Right lobe of liver (tissue), 4 donors: Measurements from ENCODE around the gene SCMH1.

ENCODE experiments used
- POLR2A ChIP-seq: fragments of 450-650 bp; IDR thresholded peaks from one replicate; pipeline ENCODE4 v1.6.1; 2017; ENCODE audit warnings: antibody characterized with exemption, mild to moderate bottlenecking
- TF ChIP-seq, protein P1 (sequence below), 4 donors: fragments of 200-600 bp in 3 of 4; fragments of 450-650 bp in 1 of 4; IDR thresholded peaks; one replicate each; pipeline versions ENCODE4 v1.5.1 to v1.8.0; 2016 to 2022; ENCODE audit warnings: antibody characterized with exemption in 4 of 4, mild to moderate bottlenecking in 2 of 4
- donor health status: DM: no; HTN: no; CAD: no.
- donor health status: DM: no; HTN: no; CAD: no.
- donor health status: DM: no; HTN: yes; CAD: no.

DNA sequence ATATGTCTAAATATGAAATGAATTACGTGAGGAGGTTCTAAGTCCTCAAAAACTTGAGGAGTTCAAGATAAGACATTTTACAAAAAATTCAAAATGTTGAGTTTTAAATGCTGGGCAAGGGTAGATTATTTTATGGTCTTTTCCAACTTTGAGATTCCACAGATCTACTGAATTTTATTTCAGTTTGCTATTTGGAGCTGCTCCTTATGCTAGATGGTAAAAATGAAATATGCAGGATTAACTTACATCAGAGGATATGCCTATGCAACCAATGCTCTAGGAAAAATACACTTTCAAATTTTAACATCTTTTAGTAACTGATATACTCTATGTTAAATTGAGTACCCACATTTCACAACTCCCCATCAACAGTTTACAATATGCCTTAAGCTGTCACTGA is 83.1 kb downstream of the SCMH1 start:
- TF ChIP-seq, protein P1, sequence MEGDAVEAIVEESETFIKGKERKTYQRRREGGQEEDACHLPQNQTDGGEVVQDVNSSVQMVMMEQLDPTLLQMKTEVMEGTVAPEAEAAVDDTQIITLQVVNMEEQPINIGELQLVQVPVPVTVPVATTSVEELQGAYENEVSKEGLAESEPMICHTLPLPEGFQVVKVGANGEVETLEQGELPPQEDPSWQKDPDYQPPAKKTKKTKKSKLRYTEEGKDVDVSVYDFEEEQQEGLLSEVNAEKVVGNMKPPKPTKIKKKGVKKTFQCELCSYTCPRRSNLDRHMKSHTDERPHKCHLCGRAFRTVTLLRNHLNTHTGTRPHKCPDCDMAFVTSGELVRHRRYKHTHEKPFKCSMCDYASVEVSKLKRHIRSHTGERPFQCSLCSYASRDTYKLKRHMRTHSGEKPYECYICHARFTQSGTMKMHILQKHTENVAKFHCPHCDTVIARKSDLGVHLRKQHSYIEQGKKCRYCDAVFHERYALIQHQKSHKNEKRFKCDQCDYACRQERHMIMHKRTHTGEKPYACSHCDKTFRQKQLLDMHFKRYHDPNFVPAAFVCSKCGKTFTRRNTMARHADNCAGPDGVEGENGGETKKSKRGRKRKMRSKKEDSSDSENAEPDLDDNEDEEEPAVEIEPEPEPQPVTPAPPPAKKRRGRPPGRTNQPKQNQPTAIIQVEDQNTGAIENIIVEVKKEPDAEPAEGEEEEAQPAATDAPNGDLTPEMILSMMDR (IDR thresholded peaks at IDR 0.05), result no peak
- TF ChIP-seq POLR2A, result no peak
